ENCODE results near the gene LDLRAD4.
A peak's percentile ranks its signal among the peaks of the same experiment; 100 is the strongest.

Gene LDLRAD4

GRCh38 chr18:13625843-13626543 lies 407.4 kb downstream of the LDLRAD4 start:
- DNase-seq, result peak; percentile 20

- no peak for DNase-seq
These were observed 408.0 kb downstream of the LDLRAD4 start for GRCh38 chr18:13626544-13626908.

DNA sequence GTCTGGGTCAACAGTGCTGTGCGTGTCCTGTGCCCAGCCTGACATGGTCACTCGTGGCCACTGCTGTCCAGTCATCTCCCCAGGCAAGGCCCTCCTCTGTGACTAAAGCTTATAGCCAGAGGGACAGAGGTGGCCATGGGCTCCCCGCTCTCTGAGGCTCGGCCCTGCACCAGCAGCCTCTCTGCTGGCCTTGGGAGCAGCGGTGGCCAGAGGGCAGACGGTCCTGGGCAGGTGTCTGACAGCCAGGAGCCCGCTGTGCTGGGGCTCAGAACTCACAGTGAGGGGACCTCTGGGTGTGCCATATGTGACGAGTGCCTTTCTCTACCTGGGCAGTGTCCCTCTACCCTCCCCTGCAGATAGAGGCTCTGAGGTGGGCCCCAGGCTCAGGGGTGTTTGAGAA lies 409.1 kb downstream of the LDLRAD4 start:
- no peak for DNase-seq

DNA sequence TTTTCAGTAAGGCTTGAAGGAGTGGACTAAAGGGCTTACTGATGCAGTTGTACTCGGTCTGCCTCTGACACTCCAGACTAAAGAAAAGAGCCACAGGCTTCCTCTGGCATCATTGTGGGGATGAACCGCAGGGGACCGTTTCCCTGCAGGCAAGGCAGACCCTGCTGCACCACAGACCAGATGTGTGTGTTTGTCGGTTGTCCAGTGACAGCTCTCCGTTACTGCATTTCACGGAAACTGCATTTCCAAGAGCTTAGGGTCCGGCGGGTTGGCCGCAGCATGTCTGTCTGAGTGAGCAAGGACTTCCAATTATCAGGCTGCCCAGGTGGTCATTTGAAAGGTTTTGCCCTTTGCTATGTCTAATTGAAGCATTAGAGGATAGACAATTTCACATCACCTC lies 409.7 kb downstream of the LDLRAD4 start:
- DNase-seq, result no peak

DNA sequence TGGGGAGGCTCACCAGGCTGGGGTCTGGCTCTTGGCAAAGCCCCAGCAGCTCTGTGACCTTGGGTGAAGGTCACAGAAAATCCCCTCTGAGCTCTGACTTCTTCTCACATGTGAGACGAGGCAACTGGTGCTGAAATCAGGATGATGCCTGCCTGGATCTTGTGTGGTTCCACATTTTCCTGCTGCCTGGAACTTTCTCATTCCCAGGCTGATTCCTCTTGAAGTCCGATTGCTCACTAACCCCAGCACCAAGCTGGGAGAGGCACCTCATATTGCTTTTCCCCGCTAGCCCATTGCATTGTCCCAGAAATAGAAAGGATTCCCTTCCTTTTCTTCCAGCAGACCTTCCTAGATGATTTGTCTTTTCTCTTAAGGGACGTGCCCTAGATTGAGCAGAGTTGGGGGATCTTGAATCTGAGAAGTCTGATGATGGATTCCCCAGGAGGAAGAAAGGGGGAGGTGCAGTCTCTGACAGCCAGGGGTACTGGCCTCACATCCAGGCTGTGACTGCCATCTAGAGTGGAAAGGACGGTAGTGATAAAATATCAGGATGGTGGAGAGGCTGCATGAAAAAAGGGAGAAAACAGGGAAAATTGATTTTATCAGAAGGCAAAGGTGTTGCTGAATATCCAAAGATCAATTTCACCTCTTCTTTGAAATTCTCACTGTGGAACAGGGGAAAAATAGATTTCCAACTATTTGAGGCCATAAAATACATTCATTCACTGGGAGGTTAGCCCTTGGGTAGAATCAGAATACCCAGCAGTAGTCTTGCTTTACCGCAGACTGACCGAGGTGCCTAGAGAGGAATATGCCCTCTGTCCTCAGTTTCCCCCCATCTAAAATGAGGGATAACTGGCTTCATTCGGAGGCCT lies 411.5 kb downstream of the LDLRAD4 start:
- DNase-seq, result no peak

DNA sequence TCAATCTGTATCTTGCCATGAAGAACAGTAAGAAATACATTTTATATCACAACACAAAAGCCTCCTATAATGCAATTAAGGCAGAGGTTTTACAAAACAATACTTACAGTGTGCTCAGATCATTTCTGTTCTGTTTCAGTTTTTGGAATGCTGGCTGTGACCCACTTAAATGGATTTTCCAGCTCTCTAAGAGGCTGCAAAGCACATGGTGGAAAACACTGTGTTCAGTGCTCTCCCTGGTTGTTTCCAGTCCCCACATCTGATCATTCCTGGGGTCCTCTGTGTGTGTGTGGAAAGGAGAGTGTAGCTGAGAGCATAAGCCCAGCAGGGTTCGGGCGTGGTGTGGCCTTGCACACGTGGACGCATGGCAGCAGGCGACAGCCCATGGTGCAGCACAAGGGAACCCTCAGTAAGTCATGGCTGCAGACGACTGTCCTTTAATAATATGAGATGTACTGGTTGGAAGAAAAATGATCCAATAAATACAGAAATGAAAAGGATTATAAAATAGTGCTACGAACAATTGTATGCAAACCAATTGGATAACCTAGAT lies 412.2 kb downstream of the LDLRAD4 start:
- DNase-seq, result peak; percentile 4

DNA sequence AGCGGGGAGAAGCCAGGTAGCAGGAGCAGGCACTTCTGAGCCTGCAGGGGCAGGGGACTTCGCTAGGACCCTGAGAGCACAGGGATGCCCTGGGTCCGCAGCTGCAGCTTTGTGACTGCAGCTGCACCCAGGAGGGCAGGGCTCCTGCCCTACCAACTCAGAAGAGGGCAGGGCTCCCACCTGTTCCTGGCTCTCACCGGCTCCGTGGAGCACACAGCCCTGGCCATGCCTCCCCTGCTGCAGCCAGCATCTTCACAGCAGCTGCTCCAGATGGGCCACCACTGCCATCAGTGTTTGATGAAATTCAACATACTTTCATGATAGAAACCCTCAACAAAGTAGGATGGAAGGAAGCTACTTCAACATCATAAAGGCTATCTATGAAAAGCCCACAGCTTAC lies 415.1 kb downstream of the LDLRAD4 start:
- DNase-seq, result peak; percentile 20

- DNase-seq, result no peak
These were observed 416.5 kb downstream of the LDLRAD4 start for GRCh38 chr18:13635046-13635445.

GRCh38 chr18:13638719-13639595 lies 420.4 kb downstream of the LDLRAD4 start:
- DNase-seq, result no peak

- no peak for DNase-seq
These were observed 421.8 kb downstream of the LDLRAD4 start for GRCh38 chr18:13640266-13640860.

DNA sequence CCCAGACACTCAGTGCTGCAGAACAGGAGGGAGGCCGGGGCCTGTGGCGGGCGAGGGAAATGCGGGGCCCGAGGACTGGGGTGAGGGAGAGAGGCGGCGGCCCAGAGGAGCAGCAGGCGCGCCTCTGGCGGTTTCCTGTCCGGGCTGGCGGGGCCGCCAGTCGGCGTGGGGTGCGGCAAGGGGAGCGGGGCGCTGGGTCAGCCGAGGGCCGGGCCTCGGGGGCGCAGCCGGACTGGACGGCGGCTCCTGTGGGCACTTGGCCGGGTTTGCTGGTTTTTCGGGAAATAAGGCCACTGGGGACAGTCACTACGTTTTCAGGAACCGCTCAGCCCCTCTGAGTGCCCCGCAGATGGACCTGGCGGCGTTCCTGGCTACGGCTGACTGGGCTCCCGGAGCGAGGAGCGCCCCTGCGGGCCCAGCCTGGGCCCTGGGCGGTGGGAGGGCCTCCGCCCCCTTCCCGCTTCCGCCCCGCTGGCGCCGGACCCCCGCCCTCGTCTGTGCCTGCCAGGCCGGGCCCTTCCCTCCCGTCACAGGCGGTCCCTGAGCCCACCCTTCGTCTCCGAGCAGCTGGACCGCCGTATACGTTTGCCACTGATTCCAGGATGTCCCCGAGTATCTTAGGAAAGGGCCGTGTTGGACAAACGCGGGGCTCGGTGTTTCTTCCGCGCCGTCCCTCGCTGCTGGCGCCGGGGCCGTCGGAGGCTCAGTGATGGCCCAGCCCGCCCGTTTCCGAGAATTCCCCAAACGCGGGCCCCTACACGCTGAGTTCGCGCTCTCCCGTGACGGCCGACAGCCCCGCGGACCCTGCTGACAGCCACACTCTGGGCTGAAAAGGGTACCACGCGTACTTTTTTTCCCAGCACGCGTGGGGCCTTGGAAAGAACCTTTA lies 423.2 kb downstream of the LDLRAD4 start:
- DNase-seq, result no peak

GRCh38 chr18:13642440-13642827 lies 423.9 kb downstream of the LDLRAD4 start:
- no peak for DNase-seq

DNA sequence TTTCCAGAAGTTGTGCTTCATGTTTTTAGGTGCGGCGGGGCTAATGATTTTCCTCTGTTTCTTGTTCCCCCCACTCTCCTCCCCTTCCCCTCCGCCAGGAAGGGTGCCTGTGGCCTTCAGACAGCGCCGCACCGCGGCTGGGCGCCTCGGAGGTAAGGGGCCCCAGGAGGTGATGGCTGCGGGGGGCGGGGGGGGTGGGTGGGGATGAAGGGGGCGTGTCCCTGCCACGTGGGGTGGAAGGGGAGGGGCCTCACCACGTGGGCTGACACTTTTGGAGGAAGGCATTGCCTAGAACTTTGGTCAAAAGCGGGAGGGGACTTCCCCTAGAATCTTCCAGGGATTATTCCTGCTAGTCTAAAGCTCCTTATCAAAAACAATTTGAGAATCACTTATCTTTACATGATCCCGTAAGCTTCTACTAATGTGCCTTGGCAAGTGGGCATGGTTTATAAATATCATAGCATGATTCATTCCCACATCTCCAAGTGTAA lies 424.7 kb downstream of the LDLRAD4 start:
- no peak for DNase-seq

DNA sequence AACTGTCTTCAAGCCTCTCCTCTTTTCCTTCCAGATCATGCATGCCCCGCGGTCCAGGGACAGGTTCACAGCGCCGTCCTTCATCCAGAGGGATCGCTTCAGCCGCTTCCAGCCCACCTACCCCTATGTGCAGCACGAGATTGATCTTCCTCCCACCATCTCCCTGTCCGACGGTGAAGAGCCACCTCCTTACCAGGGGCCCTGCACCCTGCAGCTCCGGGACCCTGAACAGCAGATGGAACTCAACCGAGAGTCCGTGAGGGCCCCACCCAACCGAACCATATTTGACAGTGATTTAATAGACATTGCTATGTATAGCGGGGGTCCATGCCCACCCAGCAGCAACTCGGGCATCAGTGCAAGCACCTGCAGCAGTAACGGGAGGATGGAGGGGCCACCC lies 426.5 kb downstream of the LDLRAD4 start:
- DNase-seq, result no peak

DNA sequence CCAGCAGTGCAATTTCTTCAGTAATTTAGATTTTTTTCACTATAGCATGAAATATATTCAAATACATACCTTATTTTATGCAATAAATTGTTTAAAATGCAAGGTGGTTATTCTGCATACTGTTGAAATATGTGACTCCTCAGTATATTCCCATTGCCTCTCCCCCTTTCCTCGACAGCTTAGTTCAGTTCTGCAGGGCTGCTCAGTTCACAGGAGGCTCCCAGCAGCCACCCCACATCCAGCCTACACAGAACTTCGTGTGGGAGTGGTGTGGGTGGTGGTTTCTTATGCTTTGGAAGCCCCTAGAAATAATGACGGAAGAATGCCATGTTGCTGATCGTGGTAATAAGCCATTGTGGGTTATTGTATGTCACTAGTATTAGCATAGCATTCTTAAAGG lies 428.1 kb downstream of the LDLRAD4 start:
- no peak for DNase-seq

DNA sequence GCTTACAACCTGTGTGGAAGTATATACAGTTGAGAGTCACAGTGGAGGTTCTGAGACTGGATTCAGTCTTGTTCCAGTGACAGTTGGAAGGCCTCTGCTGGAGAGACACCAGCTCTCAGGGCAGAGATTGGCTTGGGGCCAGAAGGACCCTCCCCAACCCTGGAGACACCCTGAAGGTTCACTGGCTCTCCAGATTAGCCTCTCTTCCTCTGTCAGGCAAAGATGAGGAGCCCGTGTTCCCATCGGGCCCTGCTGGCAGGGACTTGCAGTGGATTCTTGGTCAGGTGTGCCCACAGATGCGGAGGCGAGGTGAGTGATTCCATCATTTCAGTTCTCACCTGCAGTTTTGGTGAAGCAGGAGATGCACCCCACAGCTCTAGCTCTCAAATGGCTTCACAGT lies 429.2 kb downstream of the LDLRAD4 start:
- no peak for DNase-seq

DNA sequence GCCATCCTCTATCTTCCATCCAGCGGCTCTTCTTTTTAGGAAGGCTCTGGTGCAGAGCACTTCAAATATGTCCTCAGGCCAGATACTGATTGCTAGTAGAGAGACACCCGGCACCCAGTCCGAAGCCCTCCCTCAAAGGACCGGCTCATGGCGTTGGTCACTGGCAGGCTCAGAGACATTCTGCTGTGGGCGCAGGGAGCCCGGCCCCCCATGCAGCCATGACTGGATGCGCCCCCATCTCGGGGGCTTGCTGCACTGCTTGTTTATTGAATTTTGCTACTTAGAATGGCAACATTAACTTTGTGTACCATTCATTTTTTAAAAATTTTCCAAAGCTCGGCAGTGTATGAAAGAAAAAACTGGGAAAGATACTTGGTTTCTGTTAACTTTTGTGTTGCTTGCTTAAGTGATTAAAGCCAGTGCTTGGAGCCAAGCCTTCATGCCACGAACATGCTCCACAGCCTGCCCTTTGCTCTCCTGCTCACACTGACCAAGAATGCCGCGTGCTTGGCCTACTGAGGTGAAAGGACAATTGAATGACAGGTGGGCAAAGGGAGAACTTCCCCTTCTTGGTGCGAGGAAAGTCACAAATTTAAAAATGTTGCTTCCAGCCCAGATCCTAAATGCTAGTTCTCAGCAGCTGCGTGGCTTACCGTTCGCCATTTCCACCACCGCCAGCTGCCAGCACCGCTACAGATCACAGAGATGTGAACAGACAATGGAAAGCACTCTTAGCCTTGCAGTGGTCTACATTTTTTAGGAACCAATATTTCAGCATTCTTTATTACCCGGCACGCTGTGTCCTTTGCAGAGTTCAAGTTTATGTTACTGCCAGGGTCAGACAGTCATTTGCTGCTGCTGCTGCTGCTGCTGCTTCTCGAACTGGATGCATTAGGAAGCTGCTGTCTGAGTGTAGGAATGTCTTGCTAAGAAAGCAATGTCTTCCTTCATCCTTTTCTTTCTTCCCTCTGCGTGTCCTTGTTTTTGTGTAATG lies 431.1 kb downstream of the LDLRAD4 start:
- DNase-seq, result no peak

- no peak for DNase-seq
These were observed 435.3 kb downstream of the LDLRAD4 start for GRCh38 chr18:13653746-13654433.

DNA sequence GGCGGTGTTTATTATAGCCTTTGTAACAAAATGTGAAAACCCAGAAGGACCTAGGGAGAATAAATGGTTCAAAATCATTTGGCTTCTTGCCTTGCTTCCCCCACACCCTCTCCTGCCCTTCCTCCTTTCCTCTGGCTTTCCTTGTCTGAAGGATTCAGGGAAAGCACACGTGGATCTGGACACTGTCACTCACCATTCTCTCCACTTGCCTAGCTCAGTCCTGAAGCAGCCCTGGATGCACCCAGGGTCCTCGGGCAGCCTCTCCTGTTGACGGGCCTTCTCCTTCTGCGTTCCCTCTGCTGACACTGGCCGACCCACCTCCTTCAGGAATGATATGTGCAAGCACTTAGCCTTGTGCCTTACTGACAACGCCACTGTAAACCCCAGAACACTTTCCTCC lies 439.4 kb downstream of the LDLRAD4 start:
- DNase-seq, result no peak
